CD4-positive, alpha-beta memory T cell (primary cell): ENCODE measurements around the gene SELENOM. TPM values are rescaled to one million over a fixed set of nuclear protein-coding genes. Genes with fewer than 3 reads are reported as not detected.

Experiments used
- CTCF ChIA-PET: fragments of 350-600 bp; sonication (Branson Sonifier 250); formaldehyde crosslinking; loops from one replicate; lab custom pipeline; 2021; ENCODE audit warnings: inconsistent platforms; ENCODE audit not compliant: partially characterized antibody; lab: Charles Lee
- POLR2A ChIA-PET: fragments of 350-600 bp; sonication (Branson Sonifier 250); formaldehyde crosslinking; loops from one replicate; lab custom pipeline; 2021; ENCODE audit not compliant: partially characterized antibody; lab: Charles Lee
- DNase-seq, 5 donors: peaks; one replicate each; pipeline versions ENCODE4 v3.0.0 to v3.0.0-alpha.2; 2020 to 2022; ENCODE audit warnings: mixed read lengths in 1 of 5
- H3K27ac ChIP-seq: one replicate; pipeline ENCODE4 v1.7.0; 2013; ENCODE audit warnings: low read depth, low read length
- H3K27me3 ChIP-seq: 2 replicates; pipeline ENCODE4 v1.7.0; 2013; ENCODE audit warnings: mild to moderate bottlenecking, low read length, moderate library complexity; ENCODE audit not compliant: insufficient read depth
- H3K36me3 ChIP-seq: 2 replicates; pipeline ENCODE4 v1.7.0; 2013; ENCODE audit warnings: mild to moderate bottlenecking, low read length, moderate library complexity; ENCODE audit not compliant: insufficient read depth
- H3K4me1 ChIP-seq: 2 replicates; pipeline ENCODE4 v1.7.0; 2013; ENCODE audit warnings: mild to moderate bottlenecking, low read length, moderate library complexity; ENCODE audit not compliant: insufficient read depth
- H3K4me3 ChIP-seq, 2 donors: one replicate each; pipeline ENCODE4 v1.7.0; 2013; ENCODE audit warnings: low read length in 2 of 2, mild to moderate bottlenecking in 1 of 2
- H3K9me3 ChIP-seq, 2 donors: one replicate each; pipeline ENCODE4 v1.7.0; 2013; ENCODE audit warnings: low read length in 2 of 2, control low read depth in 1 of 2; ENCODE audit not compliant: control insufficient read depth in 1 of 2
- H3K27ac Mint-ChIP-seq, 7 donors: one replicate each; pipeline ENCODE4 v1.8.0; 2020 to 2021; ENCODE audit warnings: mixed read lengths in 7 of 7, mild to moderate bottlenecking in 6 of 7, inconsistent platforms in 3 of 7, moderate library complexity in 3 of 7
- H3K27me3 Mint-ChIP-seq, 2 donors: one replicate each; pipeline ENCODE4 v1.8.0; 2020 to 2021; ENCODE audit warnings: mixed read lengths in 2 of 2
- H3K36me3 Mint-ChIP-seq, 2 donors: one replicate each; pipeline ENCODE4 v1.8.0; 2020 to 2021; ENCODE audit warnings: mixed read lengths in 2 of 2, inconsistent platforms in 1 of 2, mild to moderate bottlenecking in 1 of 2
- H3K4me1 Mint-ChIP-seq, 4 donors: one replicate each; pipeline ENCODE4 v1.8.0; 2020 to 2021; ENCODE audit warnings: mixed read lengths in 4 of 4, mild to moderate bottlenecking in 1 of 4
- H3K4me3 Mint-ChIP-seq, 8 donors: one replicate each; pipeline ENCODE4 v1.8.0; 2020 to 2021; ENCODE audit warnings: mixed read lengths in 8 of 8, mild to moderate bottlenecking in 7 of 8, moderate library complexity in 6 of 8, inconsistent platforms in 3 of 8
- H3K9me3 Mint-ChIP-seq, 8 donors: one replicate each; pipeline ENCODE4 v1.8.0; 2020 to 2021; ENCODE audit warnings: mixed read lengths in 8 of 8, mild to moderate bottlenecking in 5 of 8, inconsistent platforms in 3 of 8, moderate library complexity in 1 of 8
- intact Hi-C: fragments of 100-400 bp; cut with micrococcal nuclease; formaldehyde crosslinking; loops from one replicate; pipeline ENCODE4 v1.15.1; 2023
- polyA plus RNA-seq, 2 donors: library from polyadenylated mRNA; unstranded; fragments of 300-500 nt; fragmentation: Illumina TruSeq; gene quantifications; one replicate each; pipeline ENCODE4 v1.2.3, GENCODE V29; 2021
- total RNA-seq, 2 experiments: library from RNA; stranded (reverse); gene quantifications; one replicate each; pipeline ENCODE4 v1.2.3, GENCODE V29; 2021

The SELENOM gene
- total and polyA plus RNA-seq, 4 experiments from 2014 or later = 64.2 to 150 (median 87.9) TPM

DNA sequence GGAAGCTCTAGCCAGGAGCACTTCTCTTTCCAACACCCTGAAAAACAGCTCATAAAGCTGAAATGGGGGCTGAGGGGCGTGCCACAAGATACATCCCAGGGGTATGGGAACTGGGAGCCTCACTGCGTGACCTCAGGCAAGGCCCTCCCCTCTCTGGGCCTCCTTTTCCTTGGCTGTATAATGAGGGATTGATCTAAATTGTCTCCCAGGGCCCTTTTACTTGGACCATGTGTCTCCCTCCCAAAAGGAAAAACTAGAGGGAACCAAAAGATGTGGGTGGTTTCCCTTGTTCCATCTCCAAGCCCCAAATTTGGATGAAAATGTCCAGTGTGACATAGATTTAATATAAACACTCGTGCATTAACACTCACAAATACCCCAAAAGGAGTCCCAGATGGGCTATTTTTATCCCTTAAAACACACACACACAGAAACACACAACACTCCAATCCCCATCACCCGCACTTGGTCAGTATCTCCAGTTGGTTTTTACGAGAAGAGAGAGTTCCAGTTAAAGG is 52.2 kb downstream of the SELENOM start:
- Mint-ChIP-seq H3K27me3 (no peaks in the 10 kb centered on the region), H3K36me3 (no peaks in the 10 kb centered on the region), H3K27ac (no peak overlapping the region), H3K4me1 (no peaks in the 10 kb centered on the region), H3K9me3 (no peaks in the 10 kb centered on the region), H3K4me3 (no peak overlapping the region)
- H3K27ac ChIP-seq = no peak overlapping the region
- POLR2A ChIA-PET = no interaction called here
- H3K4me1 ChIP-seq = no peaks in the 10 kb centered on the region
- no peaks in the 10 kb centered on the region for H3K27me3 ChIP-seq
- H3K4me3 ChIP-seq = no peak overlapping the region
- no peaks in the 10 kb centered on the region for H3K9me3 ChIP-seq
- CTCF ChIA-PET = no interaction called here
- DNase-seq = no peak
- H3K36me3 ChIP-seq = no peaks in the 10 kb centered on the region
- intact Hi-C loops = no loop called here

Other genes starting within 250 kb of the SELENOM start
- gene MORC2, start 138.8 kb downstream of the SELENOM start, total RNA-seq = 10 to 100 TPM; 43.8 to 46.3 TPM
- 10 to 100 TPM in 1 of 2 donors, 1 to 10 TPM in 1; 9.5 to 22.8 TPM for gene MORC2, start 138.8 kb downstream of the SELENOM start, polyA plus RNA-seq
- 100 to 1,000 TPM; 129 to 132 TPM for gene TUG1, start 138.3 kb downstream of the SELENOM start, total RNA-seq
- 10 to 100 TPM; 12.3 to 20.6 TPM for gene TUG1, start 138.3 kb downstream of the SELENOM start, polyA plus RNA-seq
- gene SMTN, start 26.2 kb downstream of the SELENOM start, total RNA-seq = 1 to 10 TPM; 1.6 to 1.7 TPM
- under 1 TPM; 0.34 to 0.78 TPM for gene SMTN, start 26.2 kb downstream of the SELENOM start, polyA plus RNA-seq
- under 1 TPM; 0.15 to 0.22 TPM for gene INPP5J, start 15.4 kb upstream of the SELENOM start, total RNA-seq
- not detected for gene INPP5J, start 15.4 kb upstream of the SELENOM start, polyA plus RNA-seq
- gene PLA2G3, start 32.9 kb upstream of the SELENOM start, total RNA-seq = not detected
- gene PLA2G3, start 32.9 kb upstream of the SELENOM start, polyA plus RNA-seq = not detected
- gene RNF185, start 52.6 kb upstream of the SELENOM start, total RNA-seq = 10 to 100 TPM; 31.5 to 31.7 TPM
- 10 to 100 TPM; 24.1 to 27.1 TPM for gene RNF185, start 52.6 kb upstream of the SELENOM start, polyA plus RNA-seq
- gene LIMK2, start 104.7 kb upstream of the SELENOM start, total RNA-seq = 10 to 100 TPM; 32.2 to 33.2 TPM
- gene LIMK2, start 104.7 kb upstream of the SELENOM start, polyA plus RNA-seq = 10 to 100 TPM; 12.3 to 26.8 TPM
- 100 to 1,000 TPM; 399 to 411 TPM for gene PIK3IP1, start 184.9 kb upstream of the SELENOM start, total RNA-seq
- 100 to 1,000 TPM; 418 to 473 TPM for gene PIK3IP1, start 184.9 kb upstream of the SELENOM start, polyA plus RNA-seq
- 10 to 100 TPM; 40.9 to 43.7 TPM for gene PATZ1, start 238.8 kb upstream of the SELENOM start, total RNA-seq
- 10 to 100 TPM in 1 of 2 donors, 1 to 10 TPM in 1; 6.6 to 19.7 TPM for gene PATZ1, start 238.8 kb upstream of the SELENOM start, polyA plus RNA-seq